Activated CD4-positive, alpha-beta T cell treated with anti-CD3 and anti-CD28 coated beads for 36 hours (primary cell): Measurements from ENCODE around the gene CAMKMT. TPM values are rescaled to one million over a fixed set of nuclear protein-coding genes. Genes with fewer than 3 reads are reported as not detected.

Experiments
- ATAC-seq: fragments of 200-7000 bp; cut with Tn5 transposase; one replicate; pipeline ENCODE4 v1.10.0; 2021; ENCODE audit warnings: mild to moderate bottlenecking, moderate library complexity
- CTCF ChIA-PET: fragments of 350-600 bp; sonication (Branson Sonifier 250); formaldehyde crosslinking; loops from one replicate; lab custom pipeline; 2021; ENCODE audit warnings: antibody characterized with exemption; lab: Charles Lee
- POLR2A ChIA-PET: fragments of 350-600 bp; sonication (Branson Sonifier 250); formaldehyde crosslinking; loops from one replicate; lab custom pipeline; 2021; ENCODE audit warnings: antibody characterized with exemption, inconsistent platforms; lab: Charles Lee
- DNase-seq: peaks from one replicate; pipeline ENCODE4 v3.0.0-alpha.2; 2020
- H3K27ac Mint-ChIP-seq: one replicate; pipeline ENCODE4 v1.8.0; 2021; ENCODE audit warnings: mixed read lengths
- H3K27me3 Mint-ChIP-seq: one replicate; pipeline ENCODE4 v1.8.0; 2021; ENCODE audit warnings: mixed read lengths
- H3K36me3 Mint-ChIP-seq: one replicate; pipeline ENCODE4 v1.8.0; 2021; ENCODE audit warnings: low read depth, mixed read lengths
- H3K4me1 Mint-ChIP-seq: one replicate; pipeline ENCODE4 v1.8.0; 2021; ENCODE audit warnings: mixed read lengths
- H3K4me3 Mint-ChIP-seq: one replicate; pipeline ENCODE4 v1.8.0; 2021; ENCODE audit warnings: mild to moderate bottlenecking, moderate library complexity, mixed read lengths
- H3K9me3 Mint-ChIP-seq: one replicate; pipeline ENCODE4 v1.8.0; 2021; ENCODE audit warnings: low read depth, mixed read lengths
- intact Hi-C, 2 experiments: fragments of 100-400 bp; cut with DNase I in 1 of 2; cut with micrococcal nuclease in 1 of 2; formaldehyde crosslinking; loops; one replicate each; pipeline versions ENCODE4 v1.14.2 to v1.15.1; 2022 to 2024; cut with DNase I, micrococcal nuclease
- total RNA-seq, 2 experiments: library from RNA; stranded (reverse); gene quantifications; one replicate each; pipeline ENCODE4 v1.2.3, GENCODE V29; 2021

CAMKMT gene
- total RNA-seq, 2 experiments from 2014 or later, result 10.8 to 13.3 TPM

DNA sequence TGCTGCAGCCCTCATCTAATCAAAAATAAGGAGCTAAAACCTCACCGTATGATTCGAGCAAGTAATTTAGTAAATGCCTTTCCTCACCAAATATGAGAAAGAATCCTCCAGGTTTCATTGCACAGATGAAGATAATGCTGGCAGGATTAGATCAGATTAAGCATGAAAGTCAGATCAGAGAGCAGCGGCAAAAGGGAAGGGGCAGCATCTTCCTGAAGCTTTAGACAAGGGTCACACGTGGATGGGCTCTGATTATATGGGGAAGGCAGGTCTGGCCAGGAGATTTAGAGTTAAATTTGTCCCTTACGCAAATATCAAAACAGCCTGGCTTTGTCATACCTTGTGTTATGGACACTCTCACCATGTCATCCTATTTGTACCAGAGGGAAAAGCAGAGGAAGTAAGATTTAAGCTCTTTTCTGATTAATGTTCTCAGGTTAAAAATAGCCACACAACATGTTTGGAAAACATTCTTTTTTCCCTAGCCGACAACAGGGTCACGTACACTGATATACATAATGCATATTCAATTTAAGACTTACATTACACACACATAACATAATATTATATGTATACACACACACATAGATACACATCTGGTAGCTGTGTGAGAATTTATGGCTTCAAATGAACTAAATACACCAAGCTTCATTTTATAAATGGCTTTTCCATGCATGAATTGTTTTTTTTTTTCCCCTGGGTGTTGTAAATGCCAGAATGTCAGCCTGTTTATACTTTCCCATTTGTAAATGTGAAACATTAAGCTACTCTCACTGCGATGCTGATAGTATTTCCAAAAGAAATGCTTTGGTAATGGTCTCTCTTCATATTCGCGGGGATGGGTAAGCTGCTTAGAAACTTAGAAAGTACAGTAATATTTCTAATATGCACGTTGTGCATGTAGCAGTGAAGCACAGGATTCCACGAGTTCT, 383.5 kb downstream of the CAMKMT start:
- no peak overlapping the region for H3K4me3 Mint-ChIP-seq

DNA sequence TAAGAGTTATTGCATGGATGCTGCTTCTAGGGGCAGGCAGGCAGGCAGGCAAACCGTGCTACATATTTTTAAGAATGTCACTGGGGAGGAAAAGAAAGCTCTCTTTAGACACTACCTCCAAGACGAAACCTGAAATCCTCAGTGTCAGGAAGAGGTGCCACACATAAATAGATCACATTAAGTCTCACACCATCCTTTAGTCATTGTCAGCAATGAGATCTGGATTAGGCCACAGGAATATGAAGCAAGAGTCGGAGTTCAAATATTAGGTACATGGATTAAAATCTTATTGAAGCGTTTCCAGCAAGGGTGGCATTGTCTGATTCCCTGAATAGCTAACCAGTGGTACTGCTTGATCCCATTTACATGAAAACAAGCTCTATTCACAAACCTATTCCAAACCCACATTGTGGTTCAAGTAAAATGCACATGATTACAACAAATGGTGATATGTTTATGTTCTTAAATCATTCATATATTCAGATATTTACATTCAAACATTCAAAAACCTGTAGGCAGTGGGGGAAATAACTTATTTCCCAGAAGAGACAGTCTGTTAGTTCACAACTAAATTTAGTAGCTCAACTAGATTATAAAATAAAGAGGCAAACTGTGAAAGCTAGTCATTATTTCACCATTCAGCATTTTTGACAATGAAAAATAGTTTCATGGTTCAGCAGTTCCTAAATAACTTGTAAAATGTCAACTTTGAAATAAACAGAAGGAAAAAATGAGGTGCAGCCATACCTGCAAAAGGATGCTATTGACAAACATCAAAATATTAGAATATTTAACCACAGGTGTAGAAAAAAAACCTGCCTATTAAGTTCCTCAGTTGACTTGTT, 384.4 kb downstream of the CAMKMT start:
- intact Hi-C loops, result no loop called here
- Mint-ChIP-seq H3K27ac (no peak overlapping the region), H3K4me1 (no peaks in the 10 kb centered on the region), H3K9me3 (no peaks in the 10 kb centered on the region), H3K36me3 (peaks cover 11% of the 10 kb centered on the region), H3K4me3 (no peak overlapping the region), H3K27me3 (no peaks in the 10 kb centered on the region)
- ATAC-seq, result no peak
- no peak for DNase-seq
- CTCF ChIA-PET, result interaction anchor here (0.6 to 1.5 kb wide), 4 partner anchors 30 to 267 kb away, joined by 3 to 7 read pairs (median 3); no protein-coding TSS in a partner anchor
- POLR2A ChIA-PET, result no interaction called here

More for the DNA sequence above, 383.5 kb downstream of the CAMKMT start:
- intact Hi-C loops, result no loop called here
- no peak for ATAC-seq
- Mint-ChIP-seq H3K27me3 (no peaks in the 10 kb centered on the region), H3K4me1 (no peaks in the 10 kb centered on the region), H3K27ac (no peak overlapping the region), H3K9me3 (no peaks in the 10 kb centered on the region), H3K36me3 (peaks cover 11% of the 10 kb centered on the region)
- no peak for DNase-seq
- ChIA-PET POLR2A (no interaction called here), CTCF (interaction anchor here (0.6 to 1.5 kb wide), 3 partner anchors 29 to 266 kb away, joined by 3 to 7 read pairs (median 3); no protein-coding TSS in a partner anchor)

DNA sequence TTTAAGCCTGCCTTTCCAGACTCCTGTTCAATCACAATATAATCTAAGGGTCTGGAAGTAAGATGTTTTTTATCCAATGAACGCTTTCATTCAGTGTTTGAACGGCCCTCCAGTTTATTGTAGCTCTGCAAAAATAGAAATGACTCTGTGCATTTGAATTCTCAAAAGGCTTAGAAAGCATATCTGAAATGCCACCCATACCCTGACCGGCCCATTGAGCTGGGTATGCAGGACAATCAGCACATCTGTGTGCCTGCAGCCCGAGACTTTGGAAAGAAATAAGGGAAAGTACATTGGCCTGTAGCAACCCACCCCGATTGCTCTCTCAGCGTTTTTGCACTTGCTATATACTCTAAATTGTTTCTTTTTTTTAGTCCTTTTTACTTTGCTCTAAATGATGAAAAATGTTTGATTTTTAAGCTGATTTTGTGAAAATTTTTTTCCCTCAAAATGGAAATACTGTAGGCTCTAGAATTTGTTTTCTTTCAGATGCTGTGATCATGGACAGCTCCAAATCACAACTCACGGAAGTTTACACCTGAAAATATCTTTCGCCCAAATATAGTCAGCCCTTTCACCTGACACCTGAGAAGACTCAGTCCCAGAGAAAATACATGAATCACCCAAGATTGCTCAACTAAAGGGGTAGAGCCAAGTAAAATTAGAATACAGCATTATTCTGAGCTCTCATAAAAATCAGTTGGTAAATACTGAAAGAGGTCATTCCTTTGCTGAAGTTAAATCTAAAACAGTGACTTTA, 385.3 kb downstream of the CAMKMT start:
- H3K4me3 Mint-ChIP-seq, result no peak overlapping the region
- ATAC-seq (no peak), DNase-seq (no peak)
- ChIA-PET POLR2A (no interaction called here), CTCF (interaction anchor here (0.6 to 1.2 kb wide), 3 partner anchors 31 to 180 kb away, joined by 3 to 5 read pairs (median 3); no protein-coding TSS in a partner anchor)
- H3K27me3 Mint-ChIP-seq, result no peaks in the 10 kb centered on the region
- intact Hi-C loops, result no loop called here
- H3K9me3 Mint-ChIP-seq, result no peaks in the 10 kb centered on the region
- H3K4me1 Mint-ChIP-seq, result no peaks in the 10 kb centered on the region
- peaks cover 16% of the 10 kb centered on the region for H3K36me3 Mint-ChIP-seq
- no peak overlapping the region for H3K27ac Mint-ChIP-seq

DNA sequence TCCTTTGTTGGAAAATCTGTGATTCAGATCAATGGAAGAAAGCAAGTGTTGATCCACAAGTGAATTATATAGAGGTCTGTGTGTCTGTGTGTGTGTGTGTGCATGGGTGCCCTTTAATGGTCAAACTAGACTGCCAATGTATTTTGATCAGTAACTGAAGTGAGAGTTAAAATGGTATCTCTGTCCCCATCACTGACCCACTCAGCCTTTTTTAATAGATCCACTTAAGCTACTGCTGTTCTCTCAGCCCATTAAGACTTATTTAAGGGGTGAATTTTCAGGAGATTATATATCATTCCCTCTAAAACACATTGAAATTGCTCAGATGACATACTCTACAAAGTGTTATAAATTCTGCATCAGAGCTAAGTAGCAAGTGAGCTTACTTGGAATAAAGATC, 386.0 kb downstream of the CAMKMT start:
- H3K36me3 Mint-ChIP-seq, result peaks cover 16% of the 10 kb centered on the region
- ATAC-seq (no peak), DNase-seq (no peak)
- H3K4me3 Mint-ChIP-seq, result no peak overlapping the region
- no peaks in the 10 kb centered on the region for H3K27me3 Mint-ChIP-seq
- ChIA-PET CTCF (no interaction called here), POLR2A (no interaction called here)
- intact Hi-C loops, result no loop called here
- no peak overlapping the region for H3K27ac Mint-ChIP-seq
- H3K4me1 Mint-ChIP-seq, result no peaks in the 10 kb centered on the region
- H3K9me3 Mint-ChIP-seq, result no peaks in the 10 kb centered on the region

DNA sequence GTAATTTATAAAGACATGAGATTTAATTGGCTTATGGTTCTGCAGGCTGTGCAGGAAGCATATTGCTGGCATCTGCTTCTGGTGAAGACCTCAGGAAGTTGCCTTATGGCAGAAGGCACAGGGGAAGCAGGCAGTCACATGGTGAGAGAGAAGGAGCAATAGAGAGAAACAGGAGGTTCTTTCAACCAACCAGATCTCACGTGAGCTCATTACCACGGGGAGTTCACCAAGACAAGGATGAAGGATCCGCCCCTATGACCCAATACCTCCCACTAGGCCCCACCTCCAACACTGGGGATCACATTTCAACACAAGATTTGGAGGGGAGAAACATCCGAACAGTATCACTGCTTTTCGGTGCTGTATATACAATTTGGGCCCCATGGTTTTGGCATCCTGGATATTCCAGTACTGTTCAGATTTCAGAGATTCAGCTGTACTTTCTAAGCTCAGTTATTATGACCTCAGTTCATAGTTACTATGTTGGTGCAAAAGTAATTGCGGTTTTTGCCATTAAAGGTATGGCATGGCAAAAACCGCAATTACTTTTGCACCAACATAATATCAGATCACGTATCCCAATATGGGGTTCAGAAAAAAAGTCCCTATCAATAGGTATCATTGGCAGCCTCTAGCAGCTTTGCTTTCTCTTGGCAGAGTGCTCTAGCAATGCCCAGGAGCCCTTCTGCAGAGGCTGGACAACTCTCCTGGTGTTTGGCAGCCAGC, 390.2 kb downstream of the CAMKMT start:
- intact Hi-C loops, result no loop called here
- DNase-seq (no peak), ATAC-seq (no peak)
- no peak overlapping the region for H3K4me3 Mint-ChIP-seq
- ChIA-PET POLR2A (no interaction called here), CTCF (interaction anchor here (0.7 kb wide), 1 partner anchor 107 kb away, joined by 3 read pairs; no protein-coding TSS in a partner anchor)
- no peaks in the 10 kb centered on the region for H3K9me3 Mint-ChIP-seq
- peaks cover 20% of the 10 kb centered on the region for H3K36me3 Mint-ChIP-seq
- no peaks in the 10 kb centered on the region for H3K27me3 Mint-ChIP-seq
- H3K4me1 Mint-ChIP-seq, result no peaks in the 10 kb centered on the region
- no peak overlapping the region for H3K27ac Mint-ChIP-seq

DNA sequence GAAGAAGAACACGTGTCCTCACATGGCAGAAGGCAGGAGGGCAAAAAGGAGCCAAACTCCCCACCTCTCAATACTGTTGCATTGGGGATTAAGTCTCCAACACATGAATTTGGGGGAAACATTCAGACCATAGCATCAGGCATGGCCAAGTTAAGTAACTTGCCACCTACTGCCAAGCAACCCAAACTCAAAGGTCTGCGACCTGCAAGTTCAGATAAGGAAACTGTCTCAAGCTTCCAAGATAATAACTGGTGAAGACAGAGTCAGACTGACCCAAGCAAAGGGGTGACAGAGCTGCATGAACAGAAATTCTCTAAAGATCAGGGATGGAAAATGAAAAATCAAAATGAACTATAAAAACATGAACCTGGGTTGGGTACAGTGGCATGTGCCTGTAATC, 391.0 kb downstream of the CAMKMT start:
- DNase-seq (no peak), ATAC-seq (no peak)
- H3K36me3 Mint-ChIP-seq, result peaks cover 20% of the 10 kb centered on the region
- no peaks in the 10 kb centered on the region for H3K4me1 Mint-ChIP-seq
- intact Hi-C loops, result no loop called here
- H3K9me3 Mint-ChIP-seq, result no peaks in the 10 kb centered on the region
- H3K4me3 Mint-ChIP-seq, result no peak overlapping the region
- no peaks in the 10 kb centered on the region for H3K27me3 Mint-ChIP-seq
- ChIA-PET POLR2A (no interaction called here), CTCF (no interaction called here)
- no peak overlapping the region for H3K27ac Mint-ChIP-seq

DNA sequence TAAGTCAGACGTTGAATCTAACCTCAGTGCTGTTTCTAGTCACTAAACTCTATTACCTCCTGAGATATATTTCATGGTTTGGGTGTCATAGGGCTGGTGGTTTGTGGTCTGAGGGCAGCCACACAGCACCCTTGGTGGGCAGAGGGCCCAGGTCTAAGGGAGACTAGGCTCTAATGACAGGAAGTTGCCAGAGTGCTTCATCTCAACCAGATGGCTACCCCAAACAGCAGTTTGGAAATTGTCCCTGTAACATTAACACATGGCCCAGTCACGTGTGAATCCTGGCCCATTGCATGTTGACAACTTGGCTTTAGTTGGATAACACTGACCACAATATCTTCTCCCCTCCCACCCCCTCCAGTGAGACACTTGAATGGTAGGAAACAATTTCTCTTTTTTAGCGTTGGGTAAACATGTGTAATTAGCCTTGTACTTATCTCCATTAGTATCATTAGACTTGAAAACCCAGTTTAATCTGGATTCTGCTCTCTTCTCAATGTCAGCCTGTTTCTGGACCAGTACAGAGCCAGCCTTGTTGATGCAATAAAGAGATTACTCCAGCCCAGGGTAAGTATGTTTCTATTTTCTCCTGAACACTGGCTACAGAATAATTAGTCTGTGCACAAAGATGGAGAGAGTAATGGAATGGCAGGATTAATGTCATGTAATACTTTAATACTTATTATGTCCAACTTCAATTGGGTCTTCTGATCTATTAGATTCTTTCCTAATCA, 392.0 kb downstream of the CAMKMT start:
- Mint-ChIP-seq H3K9me3 (no peaks in the 10 kb centered on the region), H3K4me3 (no peak overlapping the region), H3K36me3 (peaks cover 14% of the 10 kb centered on the region), H3K4me1 (no peaks in the 10 kb centered on the region), H3K27ac (no peak overlapping the region), H3K27me3 (no peaks in the 10 kb centered on the region)
- intact Hi-C loops, result no loop called here
- peak; percentile 23 for ATAC-seq
- ChIA-PET CTCF (no interaction called here), POLR2A (no interaction called here)
- DNase-seq, result peak; percentile 20

DNA sequence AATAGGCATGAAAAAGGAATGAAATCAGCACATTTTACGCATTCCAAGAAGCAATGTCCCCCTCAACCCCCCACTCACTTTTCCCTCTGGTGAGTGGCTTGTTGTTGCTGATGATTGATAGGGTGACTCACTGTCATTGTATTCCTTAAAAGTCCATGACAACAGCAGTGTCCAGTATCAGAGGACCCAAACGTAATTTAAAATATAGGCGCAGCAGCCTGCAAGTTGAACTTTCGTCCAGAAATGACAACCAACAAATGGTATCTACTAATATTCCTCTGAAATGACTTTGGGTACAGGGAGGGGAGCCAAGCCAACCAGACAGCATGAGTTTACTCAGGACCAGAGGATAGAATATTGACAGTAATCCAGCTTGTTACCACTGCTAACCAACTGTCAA, 396.8 kb downstream of the CAMKMT start:
- Mint-ChIP-seq H3K27ac (no peak overlapping the region), H3K9me3 (no peaks in the 10 kb centered on the region), H3K4me1 (no peaks in the 10 kb centered on the region), H3K27me3 (no peaks in the 10 kb centered on the region), H3K4me3 (no peak overlapping the region), H3K36me3 (peaks cover 6% of the 10 kb centered on the region)
- ChIA-PET POLR2A (no interaction called here), CTCF (no interaction called here)
- ATAC-seq (no peak), DNase-seq (no peak)
- intact Hi-C loops, result no loop called here

DNA sequence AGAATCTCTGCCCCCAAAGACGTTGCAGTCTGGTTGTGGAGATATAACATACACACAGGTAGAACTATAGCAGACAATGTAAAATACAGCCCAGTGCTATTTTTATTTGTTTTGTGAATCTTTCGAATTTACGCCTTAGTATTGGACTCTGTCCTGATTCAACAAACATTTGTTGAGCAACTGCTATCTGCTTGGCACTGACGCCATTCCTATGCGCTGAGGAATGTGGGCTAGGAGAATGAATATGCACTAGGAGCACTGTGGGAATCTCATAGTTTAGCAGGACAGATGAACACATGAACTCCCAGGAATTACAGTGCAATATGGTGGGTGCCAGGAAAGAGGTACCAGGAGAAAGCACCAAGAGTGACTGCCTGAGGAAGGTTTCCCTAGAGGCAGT, 398.1 kb downstream of the CAMKMT start:
- DNase-seq, result no peak
- intact Hi-C loops, result no loop called here
- ChIA-PET POLR2A (no interaction called here), CTCF (no interaction called here)
- Mint-ChIP-seq H3K4me1 (no peaks in the 10 kb centered on the region), H3K4me3 (no peak overlapping the region), H3K9me3 (no peaks in the 10 kb centered on the region), H3K27me3 (no peaks in the 10 kb centered on the region), H3K27ac (no peak overlapping the region), H3K36me3 (peaks cover 6% of the 10 kb centered on the region)
- ATAC-seq, result no peak

DNA sequence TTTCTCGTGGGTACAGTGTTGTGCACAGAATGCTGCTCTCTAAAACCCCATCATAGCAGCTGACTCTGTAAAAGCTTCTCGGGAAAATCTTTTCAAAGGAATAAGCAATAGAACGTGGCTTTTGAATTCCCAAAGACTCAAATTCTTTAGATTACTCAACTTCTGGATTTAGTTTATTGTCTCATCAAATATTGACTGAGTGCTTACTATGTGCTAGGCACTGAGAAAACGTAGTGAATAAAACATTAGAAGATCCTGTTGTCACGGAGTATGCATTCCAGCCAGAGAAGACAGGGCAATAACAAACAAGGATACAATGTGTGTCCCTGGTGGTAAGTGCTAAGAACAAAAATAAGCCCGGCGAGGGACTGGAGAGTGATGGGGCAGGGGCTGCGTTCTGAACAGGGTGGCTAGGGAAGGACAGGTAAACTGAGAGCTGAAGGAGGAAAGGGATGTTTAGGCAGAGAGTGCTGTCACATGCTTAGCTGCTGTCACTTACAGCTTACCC, 401.6 kb downstream of the CAMKMT start:
- Mint-ChIP-seq H3K27me3 (peaks cover 2% of the 10 kb centered on the region), H3K36me3 (no peaks in the 10 kb centered on the region), H3K9me3 (no peaks in the 10 kb centered on the region), H3K4me3 (no peak overlapping the region), H3K27ac (no peak overlapping the region), H3K4me1 (no peaks in the 10 kb centered on the region)
- ChIA-PET CTCF (interaction anchor here (0.7 to 1.4 kb wide), 2 partner anchors 9 to 193 kb away, joined by 4 read pairs; no protein-coding TSS in a partner anchor), POLR2A (interaction anchor here (0.6 kb wide), 1 partner anchor 332 kb away, joined by 4 read pairs; no protein-coding TSS in a partner anchor)
- DNase-seq, result no peak
- no peak for ATAC-seq
- intact Hi-C loops, result no loop called here
